ENCODE results near the gene CACNA2D3. TPM values are rescaled to one million over a fixed set of nuclear protein-coding genes. Genes with fewer than 3 reads are reported as not detected.
"Not testable (repeated sequence)": the region's sequence is repeated elsewhere in the genome, so short reads cannot be mapped to it uniquely, and the experiment has no call there.

The CACNA2D3 gene
- total RNA-seq, 1 donor from 2014 or later = 7.3 TPM

DNA sequence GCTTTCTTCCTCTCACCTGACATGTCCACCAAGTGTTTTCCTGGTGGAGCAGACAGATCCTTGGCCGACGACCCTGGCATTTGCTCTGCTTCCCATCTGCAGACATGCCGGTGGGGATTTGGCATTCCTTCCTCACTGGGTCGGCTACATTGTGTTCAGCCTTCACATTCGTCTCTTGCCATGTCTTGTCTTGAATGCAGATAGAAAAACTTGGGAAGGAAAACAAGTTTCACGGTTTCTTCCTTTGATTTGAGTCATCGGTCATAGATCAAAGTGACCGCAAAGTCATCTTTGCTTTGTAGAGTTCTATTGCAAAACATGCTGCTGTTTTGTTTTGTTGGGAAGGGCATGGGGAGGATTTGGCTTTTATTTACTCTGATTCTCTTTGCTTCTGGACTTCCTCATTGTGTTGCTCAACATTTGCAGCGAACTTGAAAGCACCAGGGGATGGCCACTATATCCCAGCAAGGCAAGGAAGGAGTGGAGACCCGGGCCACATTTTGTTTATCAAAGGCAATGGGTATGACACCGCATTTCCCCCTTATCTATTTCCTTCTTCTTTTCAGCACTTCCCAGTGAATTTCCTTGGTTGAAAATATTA is 321.3 kb downstream of the CACNA2D3 start:
- intact Hi-C loops (cut with DNase I) = no loop called here
- TF ChIP-seq, protein P1, sequence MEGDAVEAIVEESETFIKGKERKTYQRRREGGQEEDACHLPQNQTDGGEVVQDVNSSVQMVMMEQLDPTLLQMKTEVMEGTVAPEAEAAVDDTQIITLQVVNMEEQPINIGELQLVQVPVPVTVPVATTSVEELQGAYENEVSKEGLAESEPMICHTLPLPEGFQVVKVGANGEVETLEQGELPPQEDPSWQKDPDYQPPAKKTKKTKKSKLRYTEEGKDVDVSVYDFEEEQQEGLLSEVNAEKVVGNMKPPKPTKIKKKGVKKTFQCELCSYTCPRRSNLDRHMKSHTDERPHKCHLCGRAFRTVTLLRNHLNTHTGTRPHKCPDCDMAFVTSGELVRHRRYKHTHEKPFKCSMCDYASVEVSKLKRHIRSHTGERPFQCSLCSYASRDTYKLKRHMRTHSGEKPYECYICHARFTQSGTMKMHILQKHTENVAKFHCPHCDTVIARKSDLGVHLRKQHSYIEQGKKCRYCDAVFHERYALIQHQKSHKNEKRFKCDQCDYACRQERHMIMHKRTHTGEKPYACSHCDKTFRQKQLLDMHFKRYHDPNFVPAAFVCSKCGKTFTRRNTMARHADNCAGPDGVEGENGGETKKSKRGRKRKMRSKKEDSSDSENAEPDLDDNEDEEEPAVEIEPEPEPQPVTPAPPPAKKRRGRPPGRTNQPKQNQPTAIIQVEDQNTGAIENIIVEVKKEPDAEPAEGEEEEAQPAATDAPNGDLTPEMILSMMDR (IDR thresholded peaks at IDR 0.05) = no peak
- H3K9me3 ChIP-seq = no peaks in the 10 kb centered on the region
- no peaks in the 10 kb centered on the region for H3K4me1 ChIP-seq
- H3K4me3 ChIP-seq = no peak overlapping the region
- DNase-seq (no peak), ATAC-seq (no peak)
- H3K27ac ChIP-seq = no peak overlapping the region
- H3K27me3 ChIP-seq = no peaks in the 10 kb centered on the region
- H3K36me3 ChIP-seq = no peaks in the 10 kb centered on the region

DNA sequence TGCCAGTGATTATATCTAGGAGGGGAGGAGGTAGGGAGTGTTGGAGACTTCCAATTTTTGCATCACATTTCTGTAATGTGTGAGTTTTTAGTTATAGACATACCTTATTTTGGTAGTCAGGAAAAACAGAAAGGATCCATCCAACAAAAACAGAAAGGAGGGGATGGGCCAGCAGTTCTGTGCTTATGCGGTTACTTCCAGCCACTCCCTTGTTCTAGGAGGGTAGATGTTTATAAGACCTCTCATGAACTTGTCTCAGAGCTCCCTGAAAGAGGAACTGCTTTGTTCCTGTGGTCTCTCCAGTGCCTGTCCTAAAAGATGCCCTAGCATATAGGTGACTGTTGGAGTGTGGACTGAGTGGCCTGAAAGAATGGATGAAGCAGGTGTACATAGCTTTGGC is 323.3 kb downstream of the CACNA2D3 start:
- Histone ChIP-seq H3K9me3 (no peaks in the 10 kb centered on the region), H3K27me3 (no peaks in the 10 kb centered on the region), H3K27ac (no peak overlapping the region), H3K36me3 (no peaks in the 10 kb centered on the region), H3K4me1 (no peaks in the 10 kb centered on the region), H3K4me3 (no peak overlapping the region)
- intact Hi-C loops (cut with DNase I) = no loop called here
- DNase-seq (no peak), ATAC-seq (no peak)
- TF ChIP-seq, protein P1 (IDR thresholded peaks at IDR 0.05) = no peak

DNA sequence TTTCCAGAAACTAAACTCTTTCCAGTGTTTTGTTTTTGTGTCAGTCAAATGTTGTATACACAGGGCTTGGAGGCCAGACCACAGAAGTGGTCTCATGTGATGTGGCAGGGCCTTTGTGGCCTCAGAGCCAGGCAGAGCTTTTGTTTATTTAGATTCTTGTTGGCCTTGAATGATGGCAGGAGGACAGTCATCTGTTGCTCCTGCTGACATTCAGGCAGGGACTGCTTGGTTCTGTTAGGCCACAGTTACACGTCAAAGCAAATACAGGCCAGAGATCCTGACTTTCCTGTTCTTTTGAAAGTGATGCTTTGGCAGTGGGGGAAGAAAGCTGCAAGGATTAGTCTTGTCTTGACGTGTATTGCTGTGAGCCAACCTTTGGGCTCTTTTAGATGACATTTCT is 325.1 kb downstream of the CACNA2D3 start:
- Histone ChIP-seq H3K27ac (no peak overlapping the region), H3K36me3 (no peaks in the 10 kb centered on the region), H3K9me3 (no peaks in the 10 kb centered on the region), H3K27me3 (no peaks in the 10 kb centered on the region), H3K4me3 (no peak overlapping the region), H3K4me1 (no peaks in the 10 kb centered on the region)
- DNase-seq (no peak), ATAC-seq (no peak)
- intact Hi-C loops (cut with DNase I) = no loop called here
- TF ChIP-seq, protein P1 (IDR thresholded peaks at IDR 0.05) = no peak

DNA sequence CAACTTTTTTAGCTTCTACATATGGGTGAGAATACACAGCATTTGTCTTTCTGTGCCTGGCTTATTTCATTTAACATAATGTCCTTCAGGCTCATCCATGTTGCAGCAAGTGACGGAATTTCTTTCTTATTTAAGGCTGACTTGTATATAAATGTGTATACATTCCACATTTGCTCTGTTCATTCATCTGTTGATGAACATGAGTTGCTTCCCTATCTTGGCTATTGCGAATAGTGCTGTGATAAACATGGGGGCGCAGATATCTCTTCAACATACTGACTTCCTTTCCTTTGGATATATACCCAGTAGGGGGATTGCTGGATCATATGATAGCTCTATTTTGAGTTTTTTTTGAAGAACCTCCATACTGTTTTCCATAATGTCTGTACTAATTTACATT is 332.5 kb downstream of the CACNA2D3 start:
- no peaks in the 10 kb centered on the region for H3K27me3 ChIP-seq
- H3K9me3 ChIP-seq = peaks cover 7% of the 10 kb centered on the region
- H3K4me3 ChIP-seq = no peak overlapping the region
- H3K27ac ChIP-seq = no peak overlapping the region
- no peak for ATAC-seq
- TF ChIP-seq, protein P1 (IDR thresholded peaks at IDR 0.05) = no peak
- H3K36me3 ChIP-seq = no peaks in the 10 kb centered on the region
- no peaks in the 10 kb centered on the region for H3K4me1 ChIP-seq
- intact Hi-C loops (cut with DNase I) = no loop called here
- DNase-seq = no peak

DNA sequence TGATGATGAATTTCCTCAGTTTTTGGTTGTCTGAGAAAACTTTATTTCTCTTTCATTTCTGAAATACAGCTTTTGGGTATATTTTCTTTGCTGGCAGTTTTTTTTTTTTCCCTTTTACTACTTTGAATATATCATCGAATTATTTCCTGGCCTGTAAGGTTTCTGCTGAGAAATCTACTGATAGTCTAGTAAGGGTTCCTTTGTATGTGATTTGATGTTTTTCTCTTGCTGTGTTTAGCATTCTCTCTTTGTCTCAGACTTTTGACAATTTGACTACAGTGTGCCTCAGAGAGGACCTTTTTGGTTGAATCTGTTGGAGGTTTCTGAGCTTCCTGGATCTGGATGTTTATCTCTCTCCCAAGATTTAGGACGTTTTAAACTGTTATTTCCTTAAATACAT is 336.0 kb downstream of the CACNA2D3 start:
- TF ChIP-seq, protein P1 (IDR thresholded peaks at IDR 0.05) = no peak
- intact Hi-C loops (cut with DNase I) = no loop called here
- no peak overlapping the region for H3K4me3 ChIP-seq

DNA sequence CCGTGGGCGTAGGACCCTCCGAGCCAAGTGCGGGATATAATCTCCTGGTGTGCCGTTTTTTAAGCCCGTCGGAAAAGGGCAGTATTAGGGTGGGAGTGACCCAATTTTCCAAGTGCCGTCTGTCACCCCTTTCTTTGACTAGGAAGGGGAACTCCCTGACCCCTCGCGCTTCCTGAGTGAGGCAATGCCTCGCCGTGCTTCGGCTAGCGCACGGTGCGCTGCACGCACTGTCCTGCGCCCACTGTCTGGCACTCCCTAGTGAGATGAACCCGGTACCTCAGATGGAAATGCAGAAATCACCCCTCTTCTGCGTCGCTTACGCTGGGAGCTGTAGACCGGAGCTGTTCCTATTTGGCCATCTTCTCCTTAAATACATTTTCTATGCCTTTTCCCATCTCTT is 342.2 kb downstream of the CACNA2D3 start:
- H3K9me3 ChIP-seq; H3K4me3 ChIP-seq; DNase-seq; H3K27me3 ChIP-seq; ATAC-seq; H3K36me3 ChIP-seq; intact Hi-C loops (cut with DNase I); H3K27ac ChIP-seq; H3K4me1 ChIP-seq: not testable (repeated sequence)

More for the DNA sequence above, 336.0 kb downstream of the CACNA2D3 start:
- no peak overlapping the region for H3K27ac ChIP-seq
- peaks cover 7% of the 10 kb centered on the region for H3K9me3 ChIP-seq
- no peak for DNase-seq
- no peak for ATAC-seq
- H3K36me3 ChIP-seq = no peaks in the 10 kb centered on the region
- no peaks in the 10 kb centered on the region for H3K4me1 ChIP-seq
- H3K27me3 ChIP-seq = no peaks in the 10 kb centered on the region

Data from upper lobe of right lung (tissue), 1 donor.